HL-60 (cell line): ENCODE data around the gene NT5C2.
"Not testable (repeated sequence)": the region's sequence is repeated elsewhere in the genome, so short reads cannot be mapped to it uniquely, and the experiment has no call there.

Experiments used
- DNase-seq, 2 experiments: peaks; one replicate each; pipeline ENCODE4 v3.0.0-alpha.2; 2010 to 2020; ENCODE audit warnings: low read depth in 1 of 2, low spot score in 1 of 2
- H3K27ac ChIP-seq: fragments of 250-450 bp; sonication (Bioruptor Pico); replicated peaks from 2 replicates; pipeline ENCODE4 v1.5.1; 2020; ENCODE audit warnings: mild to moderate bottlenecking, moderate library complexity
- H3K27me3 ChIP-seq: fragments of 250-450 bp; sonication (Bioruptor Pico); 2 replicates; pipeline ENCODE4 v1.5.1; 2021; ENCODE audit warnings: mild to moderate bottlenecking, moderate library complexity; ENCODE audit not compliant: insufficient read depth, poor library complexity, severe bottlenecking
- H3K4me3 ChIP-seq: replicated peaks from 2 replicates; pipeline ENCODE4 v1.5.1; 2011; ENCODE audit warnings: mild to moderate bottlenecking, control low read depth, low read length; ENCODE audit not compliant: insufficient read depth
- GABPA ChIP-seq: IDR thresholded peaks from 2 replicates; pipeline ENCODE4 v1.6.1; 2012; ENCODE audit warnings: low read depth
- POLR2AphosphoS5 ChIP-seq: IDR thresholded peaks from 2 replicates; pipeline ENCODE4 v1.6.1; 2012; ENCODE audit warnings: low read depth
- SPI1 ChIP-seq: IDR thresholded peaks from 2 replicates; pipeline ENCODE4 v1.6.1; 2012; ENCODE audit warnings: low read depth, mild to moderate bottlenecking, borderline replicate concordance
- TF ChIP-seq, protein P1 (sequence below): IDR thresholded peaks from 2 replicates; pipeline ENCODE4 v1.6.1; 2012; ENCODE audit warnings: low read depth; ENCODE audit not compliant: insufficient replicate concordance
- TF ChIP-seq, protein P2 (sequence below): IDR thresholded peaks from one replicate; pipeline ENCODE4 v1.5.1; 2011; ENCODE audit warnings: low read length, control low read depth, inconsistent platforms; ENCODE audit not compliant: insufficient read depth

Gene NT5C2

DNA sequence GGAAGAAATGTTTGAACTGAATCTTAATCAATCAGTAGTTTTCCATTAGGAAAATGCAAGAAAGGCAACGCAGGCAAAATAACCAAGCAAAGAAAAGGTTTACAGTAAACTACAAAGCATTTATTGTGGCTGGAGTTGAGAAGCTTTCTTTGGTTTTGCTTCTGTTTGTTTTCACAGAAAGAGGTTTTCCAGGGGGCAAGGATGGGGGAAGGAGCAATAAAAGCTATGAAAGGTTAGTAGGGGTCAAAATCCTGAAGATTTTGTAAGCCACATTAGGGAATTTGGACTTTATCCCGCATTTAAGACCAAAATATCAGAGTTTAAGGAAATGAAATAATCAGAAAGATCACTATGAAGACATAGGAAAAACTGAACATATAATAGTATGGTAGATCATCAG is 51.1 kb downstream of the NT5C2 start:
- H3K27me3 ChIP-seq = no peaks in the 10 kb centered on the region
- TF ChIP-seq, protein P1, sequence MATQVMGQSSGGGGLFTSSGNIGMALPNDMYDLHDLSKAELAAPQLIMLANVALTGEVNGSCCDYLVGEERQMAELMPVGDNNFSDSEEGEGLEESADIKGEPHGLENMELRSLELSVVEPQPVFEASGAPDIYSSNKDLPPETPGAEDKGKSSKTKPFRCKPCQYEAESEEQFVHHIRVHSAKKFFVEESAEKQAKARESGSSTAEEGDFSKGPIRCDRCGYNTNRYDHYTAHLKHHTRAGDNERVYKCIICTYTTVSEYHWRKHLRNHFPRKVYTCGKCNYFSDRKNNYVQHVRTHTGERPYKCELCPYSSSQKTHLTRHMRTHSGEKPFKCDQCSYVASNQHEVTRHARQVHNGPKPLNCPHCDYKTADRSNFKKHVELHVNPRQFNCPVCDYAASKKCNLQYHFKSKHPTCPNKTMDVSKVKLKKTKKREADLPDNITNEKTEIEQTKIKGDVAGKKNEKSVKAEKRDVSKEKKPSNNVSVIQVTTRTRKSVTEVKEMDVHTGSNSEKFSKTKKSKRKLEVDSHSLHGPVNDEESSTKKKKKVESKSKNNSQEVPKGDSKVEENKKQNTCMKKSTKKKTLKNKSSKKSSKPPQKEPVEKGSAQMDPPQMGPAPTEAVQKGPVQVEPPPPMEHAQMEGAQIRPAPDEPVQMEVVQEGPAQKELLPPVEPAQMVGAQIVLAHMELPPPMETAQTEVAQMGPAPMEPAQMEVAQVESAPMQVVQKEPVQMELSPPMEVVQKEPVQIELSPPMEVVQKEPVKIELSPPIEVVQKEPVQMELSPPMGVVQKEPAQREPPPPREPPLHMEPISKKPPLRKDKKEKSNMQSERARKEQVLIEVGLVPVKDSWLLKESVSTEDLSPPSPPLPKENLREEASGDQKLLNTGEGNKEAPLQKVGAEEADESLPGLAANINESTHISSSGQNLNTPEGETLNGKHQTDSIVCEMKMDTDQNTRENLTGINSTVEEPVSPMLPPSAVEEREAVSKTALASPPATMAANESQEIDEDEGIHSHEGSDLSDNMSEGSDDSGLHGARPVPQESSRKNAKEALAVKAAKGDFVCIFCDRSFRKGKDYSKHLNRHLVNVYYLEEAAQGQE = no peak
- TF ChIP-seq, protein P2, sequence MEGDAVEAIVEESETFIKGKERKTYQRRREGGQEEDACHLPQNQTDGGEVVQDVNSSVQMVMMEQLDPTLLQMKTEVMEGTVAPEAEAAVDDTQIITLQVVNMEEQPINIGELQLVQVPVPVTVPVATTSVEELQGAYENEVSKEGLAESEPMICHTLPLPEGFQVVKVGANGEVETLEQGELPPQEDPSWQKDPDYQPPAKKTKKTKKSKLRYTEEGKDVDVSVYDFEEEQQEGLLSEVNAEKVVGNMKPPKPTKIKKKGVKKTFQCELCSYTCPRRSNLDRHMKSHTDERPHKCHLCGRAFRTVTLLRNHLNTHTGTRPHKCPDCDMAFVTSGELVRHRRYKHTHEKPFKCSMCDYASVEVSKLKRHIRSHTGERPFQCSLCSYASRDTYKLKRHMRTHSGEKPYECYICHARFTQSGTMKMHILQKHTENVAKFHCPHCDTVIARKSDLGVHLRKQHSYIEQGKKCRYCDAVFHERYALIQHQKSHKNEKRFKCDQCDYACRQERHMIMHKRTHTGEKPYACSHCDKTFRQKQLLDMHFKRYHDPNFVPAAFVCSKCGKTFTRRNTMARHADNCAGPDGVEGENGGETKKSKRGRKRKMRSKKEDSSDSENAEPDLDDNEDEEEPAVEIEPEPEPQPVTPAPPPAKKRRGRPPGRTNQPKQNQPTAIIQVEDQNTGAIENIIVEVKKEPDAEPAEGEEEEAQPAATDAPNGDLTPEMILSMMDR = no peak
- TF ChIP-seq POLR2AphosphoS5 = no peak
- no peak for TF ChIP-seq SPI1
- TF ChIP-seq GABPA = no peak

DNA sequence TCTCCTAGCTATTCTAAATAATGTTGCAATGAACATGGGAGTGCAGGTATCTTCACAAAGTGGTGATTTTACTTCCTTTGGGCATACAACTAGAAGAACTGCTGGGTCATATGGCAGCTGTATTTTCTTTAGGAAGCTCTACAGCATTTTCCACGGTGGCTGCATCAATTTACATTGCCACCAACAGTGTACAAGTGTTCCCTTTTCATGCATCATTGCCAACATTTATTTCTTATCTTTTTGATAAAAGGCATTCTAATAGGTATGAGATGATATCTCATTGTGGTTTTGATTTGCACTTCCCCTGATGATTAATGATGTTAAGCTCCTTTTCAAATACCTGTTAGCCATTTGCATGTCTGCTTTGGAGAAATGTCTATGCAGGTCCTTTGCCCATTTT is 52.6 kb downstream of the NT5C2 start:
- TF ChIP-seq, protein P2 = no peak
- TF ChIP-seq POLR2AphosphoS5 (no peak), GABPA (no peak), SPI1 (no peak)
- TF ChIP-seq, protein P1 = no peak
- Histone ChIP-seq H3K27ac (no peak overlapping the region), H3K27me3 (no peaks in the 10 kb centered on the region), H3K4me3 (no peak overlapping the region)
- no peak for DNase-seq

More for the DNA sequence above, 51.1 kb downstream of the NT5C2 start:
- Histone ChIP-seq H3K4me3 (no peak overlapping the region), H3K27ac (no peak overlapping the region)
- no peak for DNase-seq

DNA sequence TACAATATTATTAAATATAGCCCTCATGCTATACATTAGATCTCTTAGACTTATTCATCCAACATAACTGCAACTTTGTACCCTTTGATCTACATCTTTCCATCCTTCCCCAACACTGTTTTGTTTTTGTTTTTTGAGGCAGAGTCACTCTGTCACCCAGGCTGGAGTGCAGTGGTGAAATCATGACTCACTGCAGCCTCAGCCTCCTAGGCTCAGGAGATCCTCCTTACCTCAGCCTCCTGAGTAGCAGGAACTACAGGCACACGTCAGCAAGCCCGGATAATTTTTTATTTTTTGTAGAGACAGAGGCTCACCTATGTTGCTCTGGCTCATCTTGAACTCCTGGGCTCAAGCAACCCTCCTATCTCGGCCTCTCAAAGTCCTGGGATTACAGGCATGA is 53.3 kb downstream of the NT5C2 start:
- no peak overlapping the region for H3K4me3 ChIP-seq
- DNase-seq = no peak
- H3K27me3 ChIP-seq = no peaks in the 10 kb centered on the region
- no peak overlapping the region for H3K27ac ChIP-seq
- TF ChIP-seq, protein P1 = no peak
- TF ChIP-seq GABPA = no peak
- no peak for TF ChIP-seq POLR2AphosphoS5
- TF ChIP-seq SPI1 = no peak
- TF ChIP-seq, protein P2 = no peak

DNA sequence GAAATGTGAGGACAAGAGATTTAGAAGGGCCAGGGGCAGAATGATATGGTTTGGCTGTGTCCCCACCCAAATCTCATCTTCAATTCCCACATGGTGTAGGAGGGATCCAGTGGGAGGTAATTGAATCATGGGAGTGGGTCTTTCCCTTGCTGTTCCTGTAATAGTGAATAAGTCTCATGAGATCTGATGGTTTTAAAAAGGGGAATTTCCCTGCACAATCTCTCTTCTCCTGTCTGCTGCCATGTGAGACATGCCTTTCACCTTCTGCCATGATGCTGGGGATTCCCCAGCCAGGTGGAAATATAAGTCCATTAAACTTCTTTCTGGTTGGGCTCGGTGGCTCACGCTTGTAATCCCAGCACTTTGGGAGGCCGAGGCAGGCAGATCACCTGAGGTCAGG is 57.9 kb downstream of the NT5C2 start:
- H3K4me3 ChIP-seq, H3K27me3 ChIP-seq, DNase-seq, H3K27ac ChIP-seq: not testable (repeated sequence)
